Effector memory CD8-positive, alpha-beta T cell (primary cell): ENCODE measurements around the gene ZNF514.
"Not testable (repeated sequence)": the region's sequence is repeated elsewhere in the genome, so short reads cannot be mapped to it uniquely, and the experiment has no call there.

Source experiments
- ATAC-seq: fragments of 150-1000 bp; cut with Tn5 transposase; replicated peaks from 2 replicates; pipeline ENCODE4 v1.10.0; 2021; ENCODE audit warnings: mild to moderate bottlenecking, moderate library complexity
- DNase-seq, 3 experiments: peaks; one replicate each; pipeline ENCODE4 v3.0.0; 2021
- H3K27ac Mint-ChIP-seq, 2 donors: one replicate each; pipeline ENCODE4 v1.8.0; 2022; ENCODE audit warnings: mild to moderate bottlenecking in 2 of 2, mixed read lengths in 2 of 2, moderate library complexity in 2 of 2
- H3K27me3 Mint-ChIP-seq, 2 donors: one replicate each; pipeline ENCODE4 v1.8.0; 2022; ENCODE audit warnings: mixed read lengths in 2 of 2
- H3K36me3 Mint-ChIP-seq: one replicate; pipeline ENCODE4 v1.8.0; 2022; ENCODE audit warnings: mild to moderate bottlenecking, moderate library complexity, mixed read lengths; ENCODE audit not compliant: insufficient read depth
- H3K4me1 Mint-ChIP-seq, 2 donors: one replicate each; pipeline ENCODE4 v1.8.0; 2022; ENCODE audit warnings: low read depth in 2 of 2, mixed read lengths in 2 of 2
- H3K4me3 Mint-ChIP-seq, 2 donors: one replicate each; pipeline ENCODE4 v1.8.0; 2022; ENCODE audit warnings: mild to moderate bottlenecking in 2 of 2, mixed read lengths in 2 of 2, moderate library complexity in 2 of 2
- H3K9me3 Mint-ChIP-seq, 2 donors: one replicate each; pipeline ENCODE4 v1.8.0; 2022; ENCODE audit warnings: mixed read lengths in 2 of 2
- total RNA-seq, 9 experiments: gene quantifications; one replicate each; lab custom pipeline; 2026; lab: John Stamatoyannopoulos, UW

ZNF514 gene
- 6.0 to 33.0 (median 8.8) reads per million in 9 experiments for total RNA-seq

DNA sequence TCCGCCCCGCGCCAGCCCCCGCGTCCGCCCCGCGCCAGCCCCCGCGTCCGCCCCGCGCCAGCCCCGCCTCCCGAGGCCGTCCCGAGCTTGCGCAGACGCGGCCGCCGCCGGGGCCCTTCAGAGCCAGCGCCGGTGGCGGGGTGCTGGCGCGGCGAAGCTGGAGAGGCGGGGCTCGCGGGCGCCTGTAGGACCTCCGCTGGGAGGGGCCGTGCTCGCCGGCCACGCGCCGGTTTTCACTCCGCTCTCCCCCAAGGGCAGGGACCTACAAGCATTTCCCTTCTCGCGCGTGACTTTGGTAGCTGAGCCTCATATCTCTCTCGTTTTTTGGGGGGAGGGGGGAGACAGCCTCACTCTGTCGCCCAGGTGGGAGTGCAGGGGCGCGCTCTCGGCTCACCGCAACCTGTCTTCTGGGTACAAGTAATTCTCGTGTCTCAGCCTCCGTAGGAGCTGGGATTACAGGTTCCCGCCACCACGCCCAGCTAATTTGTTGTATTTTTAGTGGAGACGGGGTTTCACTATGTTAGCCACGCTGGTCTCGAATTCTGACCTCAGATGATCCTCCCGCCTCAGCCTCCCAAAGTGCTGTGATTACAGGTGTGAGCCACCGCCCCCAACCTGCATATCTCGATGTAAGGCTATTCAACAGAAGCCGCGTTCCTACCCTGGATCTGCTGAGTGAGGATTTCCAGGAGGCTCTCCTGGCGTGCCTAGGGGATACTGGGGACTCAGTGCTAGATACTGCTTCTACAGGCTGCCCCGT is at the start of gene ZNF514:
TSS of gene ZNF514 (minus strand) at position 159 of the 760 bp plus-strand sequence. CDS start 6,595 bp downstream, outside the sequence.
- H3K27ac Mint-ChIP-seq, result peak within 1 kb of the TSS; percentile 72 to 94

DNA sequence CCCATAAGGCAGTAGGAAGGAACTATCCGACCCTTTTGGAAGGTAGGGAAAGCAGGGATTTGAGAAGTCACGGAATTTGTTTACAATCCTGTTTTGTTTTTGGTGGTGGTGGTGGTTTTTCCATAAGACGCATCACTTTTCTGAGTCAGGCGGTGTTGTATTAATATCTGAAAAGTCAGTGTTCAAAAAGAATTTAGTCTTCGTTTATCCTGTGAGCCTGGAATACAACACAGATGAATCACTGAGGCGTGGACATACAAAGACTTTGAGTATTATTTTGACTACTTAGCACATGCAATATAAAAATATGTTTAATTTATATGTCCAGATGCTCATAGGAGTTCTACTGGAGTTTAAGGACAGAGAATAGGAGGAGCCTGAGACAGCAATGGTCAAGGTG is 48.5 kb upstream of the ZNF514 start:
- Mint-ChIP-seq H3K27ac (peak overlapping the region; percentile 89 to 95), H3K27me3 (no peaks in the 10 kb centered on the region), H3K36me3 (peaks cover 10% of the 10 kb centered on the region), H3K4me1 (peaks cover 10 to 31% of the 10 kb centered on the region in 2 donors), H3K4me3 (peak overlapping the region; percentile 89 to 93), H3K9me3 (peaks cover 10 to 15% of the 10 kb centered on the region in 2 donors)
- ATAC-seq, result no peak
- no peak for DNase-seq

More for the DNA sequence above, at the start of gene ZNF514:
- ATAC-seq, result peak; percentile 88
- Mint-ChIP-seq H3K4me1 (peaks cover 14 to 26% of the 10 kb centered on the region in 2 donors), H3K27me3 (no peaks in the 10 kb centered on the region), H3K36me3 (peaks cover 3% of the 10 kb centered on the region), H3K4me3 (peak within 1 kb of the TSS; percentile 89 to 92), H3K9me3 (no peaks in the 10 kb centered on the region)
- DNase-seq, result peak; percentile 65 to 81 (median 75)

DNA sequence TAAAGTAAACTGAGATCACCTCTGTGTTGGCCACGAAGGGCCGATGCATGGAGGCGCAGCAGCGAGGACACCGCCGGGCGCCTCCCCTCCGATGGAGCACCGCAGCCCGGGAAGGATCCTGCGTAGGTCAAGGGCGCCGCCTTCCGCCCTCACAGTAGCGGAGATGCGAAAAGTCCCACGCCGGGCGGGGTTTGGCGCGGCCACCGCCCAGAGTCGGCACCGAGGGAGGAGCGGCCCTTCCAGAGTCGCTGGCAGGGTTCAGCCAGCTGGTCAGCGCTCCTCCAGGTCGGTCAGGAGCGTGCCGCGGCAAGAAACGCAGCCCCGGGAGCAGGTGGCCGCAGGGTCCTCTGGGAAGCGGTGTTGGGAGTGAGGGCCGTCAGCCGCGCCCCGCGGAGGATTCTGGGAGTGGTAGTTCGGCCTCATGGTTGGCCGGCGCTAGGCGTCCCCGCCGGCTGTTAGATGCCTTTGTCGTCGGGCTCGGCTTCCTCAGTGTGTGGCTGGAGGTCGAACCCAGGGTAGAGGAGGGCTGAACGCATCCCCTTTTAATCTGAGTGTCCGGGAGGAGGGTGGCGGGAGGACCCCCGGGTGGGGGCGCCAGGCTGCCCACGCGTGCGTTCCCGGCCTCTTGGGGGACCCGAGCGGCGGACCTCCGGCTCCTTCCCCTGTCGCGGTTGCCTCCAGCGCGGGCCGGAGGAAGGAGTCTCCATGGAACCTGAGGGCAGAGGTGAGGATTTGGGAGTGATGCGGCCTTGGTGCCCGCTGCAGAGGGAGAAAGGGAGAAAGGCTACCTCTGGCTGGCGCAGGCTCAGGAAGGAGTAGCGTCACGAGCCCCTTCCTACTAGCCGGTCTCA is 47.7 kb upstream of the ZNF514 start, which contains the start of gene ZNF892:
TSS of gene ZNF892 (plus strand) at position 411 of the 851 bp plus-strand sequence. CDS start at position 706, 295 bp downstream.
- peaks cover 7% of the 10 kb centered on the region for H3K36me3 Mint-ChIP-seq
- no peaks in the 10 kb centered on the region for H3K27me3 Mint-ChIP-seq
- H3K9me3 Mint-ChIP-seq, result peaks cover 8 to 14% of the 10 kb centered on the region in 2 donors
- peak; percentile 60 to 68 (median 62) for DNase-seq
- H3K27ac Mint-ChIP-seq, result peak within 1 kb of the TSS; percentile 89 to 95
- peak within 1 kb of the TSS; percentile 89 to 93 for H3K4me3 Mint-ChIP-seq
- ATAC-seq, result peak; percentile 92
- H3K4me1 Mint-ChIP-seq, result peaks cover 10 to 31% of the 10 kb centered on the region in 2 donors

GRCh38 chr2:95206096-95206495 is 46.4 kb upstream of the ZNF514 start:
- ATAC-seq (no peak), DNase-seq (no peak)
- Mint-ChIP-seq H3K36me3 (peaks cover 3% of the 10 kb centered on the region), H3K4me3 (peak overlapping the region; percentile 89 to 93), H3K4me1 (peaks cover 10 to 31% of the 10 kb centered on the region in 2 donors), H3K27me3 (no peaks in the 10 kb centered on the region), H3K9me3 (peaks cover 8 to 14% of the 10 kb centered on the region in 2 donors), H3K27ac (peak overlapping the region; percentile 89 to 95)

GRCh38 chr2:95204396-95204795 is 44.7 kb upstream of the ZNF514 start:
- Mint-ChIP-seq H3K4me3 (no peak overlapping the region), H3K9me3 (peaks cover 0 to 2% of the 10 kb centered on the region in 2 donors), H3K36me3 (peaks cover 3% of the 10 kb centered on the region), H3K27ac (no peak overlapping the region), H3K27me3 (no peaks in the 10 kb centered on the region), H3K4me1 (peaks cover 10 to 25% of the 10 kb centered on the region in 2 donors)
- ATAC-seq (no peak), DNase-seq (no peak)

GRCh38 chr2:95203911-95204310 is 44.3 kb upstream of the ZNF514 start:
- Mint-ChIP-seq H3K36me3 (peaks cover 3% of the 10 kb centered on the region), H3K27me3 (no peaks in the 10 kb centered on the region), H3K4me3 (no peak overlapping the region), H3K27ac (no peak overlapping the region), H3K9me3 (no peaks in the 10 kb centered on the region), H3K4me1 (peaks cover 10 to 20% of the 10 kb centered on the region in 2 donors)
- ATAC-seq (no peak), DNase-seq (no peak)

- not testable (repeated sequence) for H3K36me3 Mint-ChIP-seq, H3K4me3 Mint-ChIP-seq, H3K27ac Mint-ChIP-seq, H3K4me1 Mint-ChIP-seq, H3K9me3 Mint-ChIP-seq, ATAC-seq
- peak; percentile 19 to 39 (median 19) for DNase-seq
- peaks cover 8 to 20% of the 10 kb centered on the region in 2 donors for H3K27me3 Mint-ChIP-seq
Measured at GRCh38 chr2:95192956-95193355, 33.3 kb upstream of the ZNF514 start.

DNA sequence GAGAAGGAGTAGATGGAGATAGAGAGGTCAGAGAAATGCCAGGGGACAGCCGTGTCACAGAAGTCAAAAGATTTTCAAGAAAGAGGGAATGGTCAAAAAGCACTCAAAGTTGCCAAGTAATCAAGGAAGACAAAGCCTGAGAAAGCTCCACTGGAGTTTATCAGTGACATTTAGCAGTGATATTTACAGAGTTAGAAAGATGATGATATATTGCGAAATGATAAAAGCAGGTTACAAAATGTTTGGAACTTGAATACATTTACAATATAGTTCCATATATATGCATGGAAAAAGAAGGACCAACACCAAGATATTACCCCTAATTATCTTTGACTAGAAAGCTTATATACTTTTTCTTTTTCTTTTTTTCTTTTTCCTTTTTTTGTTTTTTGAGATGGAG is 26.3 kb upstream of the ZNF514 start:
- no peak overlapping the region for H3K27ac Mint-ChIP-seq
- H3K36me3 Mint-ChIP-seq, result peaks cover 8% of the 10 kb centered on the region
- DNase-seq (no peak), ATAC-seq (no peak)
- peaks cover 6 to 11% of the 10 kb centered on the region in 2 donors for H3K9me3 Mint-ChIP-seq
- no peaks in the 10 kb centered on the region for H3K4me1 Mint-ChIP-seq
- peaks cover 0 to 14% of the 10 kb centered on the region in 2 donors for H3K27me3 Mint-ChIP-seq
- H3K4me3 Mint-ChIP-seq, result no peak overlapping the region

DNA sequence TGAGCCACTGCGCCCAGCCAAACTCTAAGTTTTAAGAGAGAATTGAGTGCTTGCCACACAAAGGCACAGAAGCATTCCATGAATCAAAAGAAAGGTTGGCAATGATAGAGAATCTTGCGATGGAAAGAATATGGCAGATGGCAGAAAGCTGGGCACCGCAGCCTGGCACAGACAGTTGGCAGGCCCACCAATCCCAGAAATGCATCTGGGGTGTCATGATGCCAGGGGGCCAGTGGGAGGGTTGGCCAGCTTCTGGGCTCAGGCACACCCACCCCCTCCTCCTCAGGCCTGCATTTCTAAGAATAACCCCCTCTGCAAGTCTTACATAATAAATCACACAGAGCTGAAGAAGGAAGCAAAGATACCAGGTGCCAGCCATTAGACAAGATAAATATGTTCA is 25.5 kb upstream of the ZNF514 start:
- no peak for DNase-seq
- peaks cover 14% of the 10 kb centered on the region for H3K36me3 Mint-ChIP-seq
- no peak overlapping the region for H3K4me3 Mint-ChIP-seq
- no peak overlapping the region for H3K27ac Mint-ChIP-seq
- ATAC-seq, result no peak
- H3K27me3 Mint-ChIP-seq, result peaks cover 0 to 9% of the 10 kb centered on the region in 2 donors
- H3K9me3 Mint-ChIP-seq, result peaks cover 12 to 14% of the 10 kb centered on the region in 2 donors
- no peaks in the 10 kb centered on the region for H3K4me1 Mint-ChIP-seq

DNA sequence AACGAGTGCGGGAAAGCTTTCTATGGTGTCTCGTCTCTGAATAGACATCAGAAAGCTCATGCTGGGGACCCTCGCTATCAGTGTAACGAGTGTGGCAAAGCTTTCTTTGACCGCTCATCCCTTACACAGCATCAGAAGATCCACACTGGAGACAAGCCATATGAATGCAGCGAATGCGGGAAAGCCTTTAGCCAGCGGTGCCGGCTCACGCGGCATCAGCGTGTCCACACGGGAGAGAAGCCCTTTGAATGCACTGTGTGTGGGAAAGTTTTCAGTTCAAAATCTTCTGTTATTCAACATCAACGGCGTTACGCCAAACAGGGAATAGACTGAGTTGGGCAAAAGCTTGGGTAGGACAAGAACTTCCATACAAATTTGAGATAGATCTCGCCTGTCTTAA is 22.1 kb upstream of the ZNF514 start:
- Mint-ChIP-seq H3K9me3 (peaks cover 12 to 14% of the 10 kb centered on the region in 2 donors), H3K4me3 (no peak overlapping the region), H3K36me3 (peaks cover 33% of the 10 kb centered on the region), H3K4me1 (peaks cover 0 to 2% of the 10 kb centered on the region in 2 donors), H3K27ac (no peak overlapping the region), H3K27me3 (no peaks in the 10 kb centered on the region)
- no peak for DNase-seq
- ATAC-seq, result no peak

- no peak overlapping the region for H3K4me3 Mint-ChIP-seq
- peaks cover 0 to 9% of the 10 kb centered on the region in 2 donors for H3K4me1 Mint-ChIP-seq
- no peaks in the 10 kb centered on the region for H3K27me3 Mint-ChIP-seq
- H3K27ac Mint-ChIP-seq, result no peak overlapping the region
- peaks cover 7 to 12% of the 10 kb centered on the region in 2 donors for H3K9me3 Mint-ChIP-seq
- peaks cover 38% of the 10 kb centered on the region for H3K36me3 Mint-ChIP-seq
- no peak for ATAC-seq
- no peak for DNase-seq
Measured at GRCh38 chr2:95179451-95179850, 19.8 kb upstream of the ZNF514 start.

- no peaks in the 10 kb centered on the region for H3K27me3 Mint-ChIP-seq
- no peaks in the 10 kb centered on the region for H3K9me3 Mint-ChIP-seq
- H3K36me3 Mint-ChIP-seq, result peaks cover 13% of the 10 kb centered on the region
- DNase-seq (no peak), ATAC-seq (no peak)
- H3K27ac Mint-ChIP-seq, result no peak overlapping the region
- peaks cover 6 to 11% of the 10 kb centered on the region in 2 donors for H3K4me1 Mint-ChIP-seq
- H3K4me3 Mint-ChIP-seq, result no peak overlapping the region
Measured at GRCh38 chr2:95174031-95174542, 14.4 kb upstream of the ZNF514 start.

DNA sequence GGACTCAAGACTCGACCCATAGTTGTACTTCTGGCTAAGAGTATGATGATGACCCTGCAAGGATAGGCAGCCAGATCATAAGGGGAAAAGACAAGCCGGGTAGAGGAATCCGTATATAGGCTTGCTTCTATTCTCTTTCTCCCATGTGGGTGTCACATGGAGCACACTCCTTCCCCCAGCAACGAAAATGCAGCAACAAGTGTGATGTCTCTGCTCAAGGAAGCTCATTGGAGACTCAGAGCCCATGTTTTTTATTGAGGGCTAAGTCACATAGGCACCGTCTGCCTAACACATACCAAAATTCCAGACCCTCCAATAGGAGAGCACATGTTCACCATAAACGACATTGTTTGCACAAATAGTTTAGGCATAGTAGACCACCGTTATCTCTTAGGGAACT is 12.3 kb upstream of the ZNF514 start:
- peaks cover 6 to 15% of the 10 kb centered on the region in 2 donors for H3K4me1 Mint-ChIP-seq
- H3K36me3 Mint-ChIP-seq, result peaks cover 12% of the 10 kb centered on the region
- no peaks in the 10 kb centered on the region for H3K9me3 Mint-ChIP-seq
- no peak for ATAC-seq
- peak overlapping the region in 1 of 2 donors; percentile 9 for H3K27ac Mint-ChIP-seq
- H3K27me3 Mint-ChIP-seq, result no peaks in the 10 kb centered on the region
- no peak for DNase-seq
- no peak overlapping the region for H3K4me3 Mint-ChIP-seq
